ENCODE results near the gene CD177. TPM values are rescaled to one million over a fixed set of nuclear protein-coding genes. Genes with fewer than 3 reads are reported as not detected.
"Not testable (repeated sequence)": the region's sequence is repeated elsewhere in the genome, so short reads cannot be mapped to it uniquely, and the experiment has no call there.

Gene CD177
- total RNA-seq, 1 experiment from 2014 or later: 2.0 TPM

GRCh38 chr19:43380771-43381386 is 27.4 kb downstream of the CD177 start:
- CTCF ChIA-PET: interaction anchor here (1.2 to 1.3 kb wide), 3 partner anchors 27 to 138 kb away, joined by 3 to 5 read pairs (median 4); no protein-coding TSS in a partner anchor
- H3K4me3 Mint-ChIP-seq: no peak overlapping the region
- ATAC-seq: no peak
- H3K27ac Mint-ChIP-seq: no peak overlapping the region
- peaks cover 8% of the 10 kb centered on the region for H3K36me3 Mint-ChIP-seq
- peaks cover 10% of the 10 kb centered on the region for H3K9me3 Mint-ChIP-seq
- TF ChIP-seq, protein P1, sequence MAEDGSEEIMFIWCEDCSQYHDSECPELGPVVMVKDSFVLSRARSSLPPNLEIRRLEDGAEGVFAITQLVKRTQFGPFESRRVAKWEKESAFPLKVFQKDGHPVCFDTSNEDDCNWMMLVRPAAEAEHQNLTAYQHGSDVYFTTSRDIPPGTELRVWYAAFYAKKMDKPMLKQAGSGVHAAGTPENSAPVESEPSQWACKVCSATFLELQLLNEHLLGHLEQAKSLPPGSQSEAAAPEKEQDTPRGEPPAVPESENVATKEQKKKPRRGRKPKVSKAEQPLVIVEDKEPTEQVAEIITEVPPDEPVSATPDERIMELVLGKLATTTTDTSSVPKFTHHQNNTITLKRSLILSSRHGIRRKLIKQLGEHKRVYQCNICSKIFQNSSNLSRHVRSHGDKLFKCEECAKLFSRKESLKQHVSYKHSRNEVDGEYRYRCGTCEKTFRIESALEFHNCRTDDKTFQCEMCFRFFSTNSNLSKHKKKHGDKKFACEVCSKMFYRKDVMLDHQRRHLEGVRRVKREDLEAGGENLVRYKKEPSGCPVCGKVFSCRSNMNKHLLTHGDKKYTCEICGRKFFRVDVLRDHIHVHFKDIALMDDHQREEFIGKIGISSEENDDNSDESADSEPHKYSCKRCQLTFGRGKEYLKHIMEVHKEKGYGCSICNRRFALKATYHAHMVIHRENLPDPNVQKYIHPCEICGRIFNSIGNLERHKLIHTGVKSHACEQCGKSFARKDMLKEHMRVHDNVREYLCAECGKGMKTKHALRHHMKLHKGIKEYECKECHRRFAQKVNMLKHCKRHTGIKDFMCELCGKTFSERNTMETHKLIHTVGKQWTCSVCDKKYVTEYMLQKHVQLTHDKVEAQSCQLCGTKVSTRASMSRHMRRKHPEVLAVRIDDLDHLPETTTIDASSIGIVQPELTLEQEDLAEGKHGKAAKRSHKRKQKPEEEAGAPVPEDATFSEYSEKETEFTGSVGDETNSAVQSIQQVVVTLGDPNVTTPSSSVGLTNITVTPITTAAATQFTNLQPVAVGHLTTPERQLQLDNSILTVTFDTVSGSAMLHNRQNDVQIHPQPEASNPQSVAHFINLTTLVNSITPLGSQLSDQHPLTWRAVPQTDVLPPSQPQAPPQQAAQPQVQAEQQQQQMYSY (CRISPR knock-in tag; IDR thresholded peaks at IDR 0.05): no peak
- TF ChIP-seq MLX (CRISPR knock-in tag; IDR thresholded peaks at IDR 0.05): no peak
- TF ChIP-seq ERG (CRISPR knock-in tag; IDR thresholded peaks at IDR 0.05): no peak
- no peak for TF ChIP-seq HMGXB4 (CRISPR knock-in tag; IDR thresholded peaks at IDR 0.05)
- no peak for TF ChIP-seq FOXP4 (CRISPR knock-in tag; IDR thresholded peaks at IDR 0.05)
- TF ChIP-seq CBFB (CRISPR knock-in tag; IDR thresholded peaks at IDR 0.05; ENCODE audit: low read depth): no peak
- no peak for TF ChIP-seq ZNF396 (CRISPR knock-in tag; IDR thresholded peaks at IDR 0.05; ENCODE audit: borderline replicate concordance)
- no peak for TF ChIP-seq ZNF532 (CRISPR knock-in tag; IDR thresholded peaks at IDR 0.05; ENCODE audit: borderline replicate concordance)
- DNase-seq (ENCODE audit: low spot score): no peak
- POLR2A ChIA-PET: no interaction called here
- peaks cover 22% of the 10 kb centered on the region for H3K4me1 Mint-ChIP-seq
- H3K27me3 Mint-ChIP-seq (ENCODE audit: low read depth): no peaks in the 10 kb centered on the region; the same call in 1 of the 2 replicates

GRCh38 chr19:43382586-43383216 is 29.2 kb downstream of the CD177 start:
- H3K27ac Mint-ChIP-seq; CTCF ChIA-PET; POLR2A ChIA-PET; H3K27me3 Mint-ChIP-seq (ENCODE audit: low read depth); H3K4me3 Mint-ChIP-seq; DNase-seq (ENCODE audit: low spot score); ATAC-seq: not testable (repeated sequence)
- Mint-ChIP-seq H3K36me3 (peaks cover 22% of the 10 kb centered on the region), H3K9me3 (peaks cover 16% of the 10 kb centered on the region), H3K4me1 (peaks cover 28% of the 10 kb centered on the region)

DNA sequence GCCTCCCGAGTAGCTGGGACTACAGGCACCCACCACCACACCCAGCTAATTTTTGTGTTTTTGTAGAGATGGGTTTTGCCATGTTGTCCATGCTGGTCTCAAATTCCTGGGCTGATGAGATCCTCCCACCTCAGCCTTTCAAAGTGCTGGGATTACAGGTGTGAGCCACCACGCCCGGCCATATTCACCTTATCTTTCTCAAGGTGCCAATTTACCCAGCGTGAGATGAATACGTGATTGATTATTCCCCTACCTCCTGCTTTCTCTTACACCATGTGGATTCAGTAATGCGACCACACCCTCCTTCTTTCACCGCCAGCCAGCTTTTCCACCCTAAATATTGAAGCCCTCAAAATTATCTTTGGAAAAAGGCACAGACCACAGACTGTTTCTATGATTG is 29.8 kb downstream of the CD177 start:
- H3K27ac Mint-ChIP-seq: not testable (repeated sequence)

GRCh38 chr19:43383759-43384158 is 30.3 kb downstream of the CD177 start:
- Mint-ChIP-seq H3K36me3 (peaks cover 22% of the 10 kb centered on the region), H3K4me1 (peaks cover 29% of the 10 kb centered on the region), H3K9me3 (peaks cover 16% of the 10 kb centered on the region)
- DNase-seq (ENCODE audit: low spot score); H3K27ac Mint-ChIP-seq; H3K27me3 Mint-ChIP-seq (ENCODE audit: low read depth); POLR2A ChIA-PET; ATAC-seq; H3K4me3 Mint-ChIP-seq; CTCF ChIA-PET: not testable (repeated sequence)

More for the DNA sequence above, 29.8 kb downstream of the CD177 start:
- POLR2A ChIA-PET; DNase-seq (ENCODE audit: low spot score); H3K4me3 Mint-ChIP-seq; ATAC-seq; H3K27me3 Mint-ChIP-seq (ENCODE audit: low read depth); CTCF ChIA-PET: not testable (repeated sequence)
- peaks cover 29% of the 10 kb centered on the region for H3K4me1 Mint-ChIP-seq
- H3K36me3 Mint-ChIP-seq: peaks cover 22% of the 10 kb centered on the region
- peaks cover 16% of the 10 kb centered on the region for H3K9me3 Mint-ChIP-seq

DNA sequence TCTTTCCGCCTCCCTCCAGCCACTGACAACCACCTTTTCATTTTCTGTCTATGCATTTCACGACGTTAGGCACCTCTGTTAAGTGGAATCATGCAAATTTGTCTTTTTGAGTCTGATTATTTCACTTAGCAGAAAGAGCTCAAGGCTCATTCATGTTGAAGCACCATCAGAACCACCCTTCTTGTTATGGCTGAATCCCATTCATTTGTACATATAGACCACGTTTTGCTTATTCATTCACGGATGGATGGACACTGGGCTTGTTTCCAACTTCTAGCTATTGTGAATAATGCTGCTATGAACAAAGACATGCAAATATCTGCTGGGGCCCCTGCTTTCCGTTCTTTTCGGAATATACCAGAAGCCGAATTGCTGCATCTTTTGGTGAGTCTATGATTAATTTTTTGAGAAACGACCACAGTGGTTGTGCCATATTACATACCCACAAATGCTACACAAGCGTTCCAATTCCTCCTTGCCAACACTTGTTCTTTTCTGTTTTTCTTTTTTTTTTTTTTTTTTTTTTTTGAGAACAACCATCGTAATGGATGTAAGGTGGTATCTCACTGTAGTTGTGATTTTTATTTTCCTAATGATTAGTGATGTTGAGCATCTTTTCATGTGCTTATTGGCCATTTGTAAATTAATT is 37.5 kb downstream of the CD177 start:
- H3K4me1 Mint-ChIP-seq: peaks cover 11% of the 10 kb centered on the region
- H3K9me3 Mint-ChIP-seq; CTCF ChIA-PET; H3K27ac Mint-ChIP-seq; POLR2A ChIA-PET; H3K27me3 Mint-ChIP-seq (ENCODE audit: low read depth); H3K4me3 Mint-ChIP-seq; ATAC-seq; DNase-seq (ENCODE audit: low spot score): not testable (repeated sequence)
- H3K36me3 Mint-ChIP-seq: peaks cover 13% of the 10 kb centered on the region
